HCT116 (cell line): Measurements from ENCODE around the gene TIPARP. TPM values are rescaled to one million over a fixed set of nuclear protein-coding genes. Genes with fewer than 3 reads are reported as not detected.

Source experiments
- ATAC-seq: fragments of 200-7000 bp; cut with Tn5 transposase; 2 replicates; pipeline ENCODE4 v1.9.1; 2020; ENCODE audit warnings: mild to moderate bottlenecking, moderate library complexity
- BruUV-seq: library from RNA; stranded (reverse); fragments of 400-500 nt; replicated peaks from 2 replicates; lab custom pipeline; 2021; lab: Mats Ljungman, UMichigan
- CTCF ChIA-PET: fragments of 300-600 bp; sonication (Branson Sonifier 250); formaldehyde crosslinking; loops from one replicate; lab custom pipeline; 2021; ENCODE audit warnings: antibody characterized with exemption; lab: Charles Lee
- POLR2A ChIA-PET: fragments of 300-600, 350-600 bp; sonication (Branson Sonifier 250); formaldehyde crosslinking; loops from one replicate; lab custom pipeline; 2021; ENCODE audit warnings: antibody characterized with exemption; lab: Charles Lee
- RAD21 ChIA-PET, 2 experiments: fragments of 300-600 bp; sonication (Branson Sonifier 250); formaldehyde crosslinking; loops; one replicate each; lab custom pipeline; 2023; ENCODE audit warnings: low total read pairs in 2 of 2; ENCODE audit not compliant: uncharacterized antibody in 2 of 2, unreplicated experiment in 2 of 2, low non-redundant PET in 1 of 2; lab: Charles Lee
- DNase-seq: peaks from one replicate; pipeline ENCODE4 v3.0.0-alpha.2; 2010; ENCODE audit warnings: low read depth, low spot score
- H2AFZ ChIP-seq: fragments of 200-600 bp; shearing (Covaris generic), sonication (generic); 2 replicates; pipeline ENCODE4 v1.6.1; 2017; ENCODE audit warnings: low read depth, mixed run types, mixed read lengths, antibody characterized with exemption, low read length; ENCODE audit not compliant: poor library complexity, severe bottlenecking
- H3K27ac ChIP-seq: 2 replicates; pipeline ENCODE4 v1.5.1; 2012; ENCODE audit warnings: low read depth, low read length
- H3K27me3 ChIP-seq: fragments of 200-600 bp; sonication (generic); 2 replicates; pipeline ENCODE4 v1.6.1; 2016; ENCODE audit warnings: mixed run types, low read length, mixed read lengths; ENCODE audit not compliant: insufficient read depth
- H3K36me3 ChIP-seq, 2 experiments: fragments of 200-500 bp in 1 of 2; fragments of 200-600 bp in 1 of 2; sonication (Bioruptor generic) in 1 of 2; sonication (generic) in 1 of 2; 2 replicates each; pipeline versions ENCODE4 v1.5.1 to v1.6.1; 2014 to 2016; ENCODE audit warnings: low read length in 2 of 2, inconsistent platforms in 1 of 2, mixed read lengths in 1 of 2, mixed run types in 1 of 2; ENCODE audit not compliant: insufficient read depth in 2 of 2, control insufficient read depth in 1 of 2
- H3K4me1 ChIP-seq, 2 experiments: fragments of 200-600 bp in 1 of 2; sonication (generic) in 1 of 2; 2 replicates each; pipeline versions ENCODE4 v1.5.1 to v1.6.1; 2012 to 2017; ENCODE audit warnings: low read length in 2 of 2, inconsistent platforms in 1 of 2, mild to moderate bottlenecking in 1 of 2, mixed read lengths in 1 of 2, mixed run types in 1 of 2, moderate library complexity in 1 of 2; ENCODE audit not compliant: insufficient read depth in 2 of 2, control insufficient read depth in 1 of 2
- H3K4me2 ChIP-seq: fragments of 200-600 bp; sonication (generic); 2 replicates; pipeline ENCODE4 v1.6.1; 2017; ENCODE audit warnings: mixed run types, low read length, mixed read lengths
- H3K4me3 ChIP-seq, 2 experiments: fragments of 200-600 bp in 1 of 2; sonication (generic) in 1 of 2; replicated peaks in 1 of 2; 2 replicates each; pipeline ENCODE4 v1.5.1; 2011 to 2016; ENCODE audit warnings: low read length in 2 of 2, control low read depth in 1 of 2, low read depth in 1 of 2, mild to moderate bottlenecking in 1 of 2, mixed read lengths in 1 of 2, mixed run types in 1 of 2
- H3K79me2 ChIP-seq: fragments of 200-600 bp; sonication (generic); 2 replicates; pipeline ENCODE4 v1.6.1; 2017; ENCODE audit warnings: mild to moderate bottlenecking, mixed run types, low read length, moderate library complexity, mixed read lengths; ENCODE audit not compliant: insufficient read depth
- H3K9ac ChIP-seq: fragments of 200-600 bp; sonication (generic); 2 replicates; pipeline ENCODE4 v1.6.1; 2016; ENCODE audit warnings: low read length, mixed read lengths
- H3K9me2 ChIP-seq: fragments of 200-600 bp; sonication (generic), shearing (Covaris generic); 2 replicates; pipeline ENCODE4 v1.6.1; 2017; ENCODE audit warnings: mixed run types, mild to moderate bottlenecking, moderate library complexity; ENCODE audit not compliant: insufficient read depth
- H3K9me3 ChIP-seq, 2 experiments: fragments of 200-500 bp in 1 of 2; fragments of 200-600 bp in 1 of 2; sonication (Bioruptor generic) in 1 of 2; sonication (generic) in 1 of 2; 2 replicates each; pipeline ENCODE4 v1.6.1; 2014 to 2017; ENCODE audit warnings: low read length in 2 of 2, mixed read lengths in 2 of 2, inconsistent platforms in 1 of 2, low read depth in 1 of 2, mild to moderate bottlenecking in 1 of 2, mixed run types in 1 of 2, moderate library complexity in 1 of 2; ENCODE audit not compliant: control insufficient read depth in 1 of 2, insufficient read depth in 1 of 2
- H4K20me1 ChIP-seq: fragments of 200-600 bp; sonication (generic), shearing (Covaris generic); 2 replicates; pipeline ENCODE4 v1.6.1; 2017; ENCODE audit warnings: mixed run types, mild to moderate bottlenecking, moderate library complexity; ENCODE audit not compliant: insufficient read depth
- FOSL1 ChIP-seq: IDR thresholded peaks from 2 replicates; pipeline ENCODE4 v1.6.1; 2012; ENCODE audit warnings: low read depth
- POLR2A ChIP-seq: IDR thresholded peaks from 2 replicates; pipeline ENCODE4 v1.7.0; 2011; ENCODE audit warnings: borderline replicate concordance; ENCODE audit not compliant: insufficient read depth, insufficient read length; ENCODE audit errors: extremely low read depth
- POLR2AphosphoS5 ChIP-seq: IDR thresholded peaks from 2 replicates; pipeline ENCODE4 v1.6.1; 2011; ENCODE audit warnings: mild to moderate bottlenecking, low read depth, low read length, moderate library complexity
- RAD21 ChIP-seq: IDR thresholded peaks from 2 replicates; pipeline ENCODE4 v1.6.1; 2012; ENCODE audit warnings: low read depth, mild to moderate bottlenecking
- ZFX ChIP-seq: fragments of 450-650 bp; IDR thresholded peaks from 2 replicates; pipeline ENCODE4 v1.6.1; 2017
- ZNF274 ChIP-seq: fragments of 200-500 bp; sonication (Bioruptor generic); IDR thresholded peaks from 2 replicates; pipeline ENCODE4 v1.6.1; 2014; ENCODE audit warnings: mild to moderate bottlenecking, low read depth, low read length, inconsistent platforms
- intact Hi-C: fragments of 100-400 bp; cut with micrococcal nuclease; formaldehyde crosslinking; loops from 2 replicates; pipeline ENCODE4 v1.10.0; 2022
- total RNA-seq: library from RNA; stranded (reverse); gene quantifications from one replicate; pipeline ENCODE4 v1.2.1, GENCODE V29; 2021; ENCODE audit not compliant: unreplicated experiment
- TF ChIP-seq, protein P1 (sequence below): IDR thresholded peaks from 2 replicates; pipeline ENCODE4 v1.6.1; 2012

The TIPARP gene
- total RNA-seq, 1 experiment from 2014 or later = 51.3 TPM

DNA sequence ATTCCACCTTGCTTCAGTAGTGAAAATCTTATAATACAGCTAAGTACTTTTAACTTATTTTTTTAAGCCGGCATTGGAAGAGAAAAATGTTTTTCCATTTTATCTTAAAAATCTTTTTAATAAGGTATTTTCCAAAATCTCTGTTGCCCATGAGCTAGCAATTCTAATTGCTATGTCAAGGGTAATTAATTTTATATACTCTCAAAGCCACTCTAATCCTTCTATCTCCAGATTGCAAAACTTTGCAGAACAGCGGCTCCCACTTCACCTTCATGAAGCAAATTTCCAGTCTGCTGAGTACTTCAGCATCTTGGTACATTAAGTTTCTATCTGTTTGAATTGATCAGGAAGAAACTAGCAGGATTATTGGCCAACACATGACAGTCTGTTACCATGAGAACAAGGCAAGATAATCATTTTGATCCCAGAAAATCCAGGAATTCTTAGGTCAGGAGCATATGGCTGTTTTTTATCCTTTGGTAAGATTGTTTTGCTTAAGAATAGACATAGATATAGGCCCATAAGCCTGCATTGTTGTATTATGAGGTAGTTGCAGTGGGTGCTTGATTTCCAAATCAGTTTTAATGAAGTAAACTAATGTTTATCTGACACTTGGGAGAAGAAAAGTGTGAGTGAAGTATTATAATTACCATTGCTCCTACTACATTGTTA lies 6.0 kb downstream of the TIPARP start:
- ChIA-PET CTCF (no interaction called here), RAD21 (no interaction called here), POLR2A (no interaction called here)
- TF ChIP-seq ZNF274 = no peak
- TF ChIP-seq FOSL1 = no peak
- no peak for TF ChIP-seq POLR2A
- H3K9me2 ChIP-seq = no peaks in the 10 kb centered on the region
- H3K4me2 ChIP-seq = no peak overlapping the region
- H3K27ac ChIP-seq = no peak overlapping the region
- DNase-seq (no peak), ATAC-seq (no peak)
- peaks cover 31 to 52% of the 10 kb centered on the region in 2 experiments; a peak in 3 of 4 replicates for H3K36me3 ChIP-seq
- H3K27me3 ChIP-seq = no peaks in the 10 kb centered on the region
- H3K4me3 ChIP-seq = no peak overlapping the region
- no peaks in the 10 kb centered on the region for H3K9me3 ChIP-seq
- intact Hi-C loops = no loop called here
- H3K4me1 ChIP-seq = peaks cover 7 to 11% of the 10 kb centered on the region in 2 experiments
- no TSS peak for BruUV-seq
- H4K20me1 ChIP-seq = peaks cover 81% of the 10 kb centered on the region
- peaks cover 100% of the 10 kb centered on the region for H3K79me2 ChIP-seq
- H2AFZ ChIP-seq = no peak overlapping the region
- no peak overlapping the region for H3K9ac ChIP-seq

DNA sequence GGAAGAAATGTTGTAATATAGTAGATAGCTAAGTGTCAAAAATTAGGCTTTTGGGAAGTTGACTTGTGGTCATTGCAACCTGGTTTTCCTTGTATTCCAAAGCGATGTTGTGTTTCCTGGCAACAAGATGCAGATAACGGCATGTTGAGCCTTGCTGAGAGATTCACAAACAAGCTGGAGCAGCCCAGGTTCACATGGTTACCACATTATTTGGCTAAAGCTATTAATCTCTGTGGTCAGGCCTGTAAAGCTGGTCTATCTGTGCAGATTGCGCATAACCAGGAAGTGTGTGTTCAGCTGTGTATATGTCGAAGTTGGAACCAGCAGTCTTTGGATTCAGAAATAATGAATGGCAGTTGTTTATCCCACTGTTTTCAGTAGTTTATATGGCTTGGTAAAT lies 6.6 kb downstream of the TIPARP start:
- no peak overlapping the region for H3K4me3 ChIP-seq
- no TSS peak for BruUV-seq
- ChIA-PET CTCF (no interaction called here), POLR2A (no interaction called here), RAD21 (no interaction called here)
- no peak overlapping the region for H3K4me2 ChIP-seq
- H2AFZ ChIP-seq = no peak overlapping the region
- H3K27me3 ChIP-seq = no peaks in the 10 kb centered on the region
- H3K36me3 ChIP-seq = peaks cover 31 to 53% of the 10 kb centered on the region in 2 experiments; a peak in 3 of 4 replicates
- DNase-seq = no peak
- peaks cover 84% of the 10 kb centered on the region for H4K20me1 ChIP-seq
- intact Hi-C loops = no loop called here
- no peak overlapping the region for H3K27ac ChIP-seq
- no peak for ATAC-seq
- TF ChIP-seq RAD21 (no peak), ZFX (no peak), POLR2AphosphoS5 (no peak)
- TF ChIP-seq, protein P1, sequence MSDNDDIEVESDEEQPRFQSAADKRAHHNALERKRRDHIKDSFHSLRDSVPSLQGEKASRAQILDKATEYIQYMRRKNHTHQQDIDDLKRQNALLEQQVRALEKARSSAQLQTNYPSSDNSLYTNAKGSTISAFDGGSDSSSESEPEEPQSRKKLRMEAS = no peak
- no peak overlapping the region for H3K9ac ChIP-seq
- no peaks in the 10 kb centered on the region for H3K9me2 ChIP-seq
- peaks cover 100% of the 10 kb centered on the region for H3K79me2 ChIP-seq
- peaks cover 7 to 14% of the 10 kb centered on the region in 2 experiments for H3K4me1 ChIP-seq
- no peaks in the 10 kb centered on the region for H3K9me3 ChIP-seq
